Measurements from ENCODE around the gene ACOX1.
A peak's percentile ranks its signal among the peaks of the same experiment; 100 is the strongest.

ACOX1 gene

DNA sequence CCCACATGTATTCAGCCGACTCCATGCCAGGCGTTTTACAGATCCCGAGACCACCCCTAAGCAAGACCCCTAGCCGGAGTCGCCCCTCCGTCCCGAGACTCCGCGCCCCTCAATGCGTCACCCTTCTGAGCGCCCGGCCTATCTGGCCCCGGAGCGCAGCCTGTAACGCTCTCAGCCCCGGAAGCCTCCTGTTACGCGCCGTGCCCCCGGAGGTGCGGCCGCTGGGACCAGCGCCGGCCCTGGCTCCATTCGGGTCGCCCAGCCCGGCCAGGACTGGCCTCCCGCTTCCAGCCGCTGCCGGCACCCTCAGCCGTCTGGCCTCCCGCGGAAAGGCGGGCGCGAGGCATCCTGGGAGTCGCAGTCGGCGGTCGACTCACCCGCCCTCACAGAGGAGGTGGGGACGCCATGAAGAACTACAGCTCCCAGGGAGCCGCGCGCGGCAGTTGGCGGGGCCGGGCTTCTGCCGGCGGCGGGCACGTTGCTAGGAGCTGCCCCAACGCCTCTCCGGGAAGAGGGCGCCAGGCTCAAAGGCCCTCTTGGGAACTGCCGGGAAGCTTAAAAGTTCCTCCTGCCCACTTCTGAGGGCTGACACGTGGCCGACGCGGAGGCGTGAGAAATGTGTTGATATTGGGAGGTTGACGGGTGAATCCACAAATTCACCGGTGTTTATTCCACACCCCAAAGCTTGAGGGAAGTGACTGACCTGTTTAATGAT, 38.1 kb downstream of the ACOX1 start, which contains the start of gene FBF1:
Gene FBF1, minus strand, starts transcription at position 316 of the 715 bp plus-strand sequence. CDS start 2,893 bp downstream, outside the sequence.
- DNase-seq (ENCODE audit: extremely low read depth in 1 of 2, low read depth in 1 of 2) = peak; percentile 63 to 83

GRCh38 chr17:75937652-75938051, 41.3 kb downstream of the ACOX1 start:
- no peak for DNase-seq (ENCODE audit: extremely low read depth in 1 of 2, low read depth in 1 of 2)

DNA sequence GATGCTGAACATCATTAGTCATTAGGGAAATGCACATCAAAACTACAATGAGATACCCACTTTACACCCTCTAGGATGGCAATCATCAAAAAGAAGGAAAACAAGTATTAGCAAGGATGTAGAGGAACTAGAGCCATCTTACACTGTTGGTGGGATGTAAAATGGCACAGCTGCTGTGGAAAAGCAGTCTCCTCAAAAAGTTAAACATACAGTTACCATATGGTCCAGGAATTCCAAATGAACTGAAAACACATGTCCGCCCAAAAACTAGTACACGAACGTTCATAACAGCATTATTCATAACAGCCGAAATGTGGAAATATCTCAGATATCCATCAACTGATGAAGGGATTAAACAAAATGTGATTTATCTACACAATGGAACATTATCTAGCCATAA, 45.2 kb downstream of the ACOX1 start:
- no peak for DNase-seq (ENCODE audit: extremely low read depth in 1 of 2, low read depth in 1 of 2)

DNA sequence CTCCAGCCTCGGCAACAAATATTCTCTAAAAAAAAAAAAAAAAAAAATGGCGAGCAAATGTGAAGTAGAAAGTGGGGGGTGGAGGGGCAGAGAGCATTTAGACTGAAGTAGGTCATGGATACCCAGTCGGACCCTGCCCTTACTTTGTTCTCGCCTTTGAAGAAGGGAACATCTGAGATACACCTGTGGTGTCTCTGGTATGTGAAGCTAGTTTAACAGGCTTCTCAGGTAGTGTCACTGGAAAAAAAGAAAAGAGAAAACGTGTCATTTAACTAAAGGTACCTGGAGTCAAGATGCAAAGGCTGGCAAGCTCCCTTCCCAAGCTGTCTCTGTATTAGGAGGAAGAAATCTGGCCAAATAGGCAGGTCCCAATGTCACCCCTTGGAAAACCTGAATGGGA, 46.1 kb downstream of the ACOX1 start:
- no peak for DNase-seq (ENCODE audit: extremely low read depth in 1 of 2, low read depth in 1 of 2)

DNA sequence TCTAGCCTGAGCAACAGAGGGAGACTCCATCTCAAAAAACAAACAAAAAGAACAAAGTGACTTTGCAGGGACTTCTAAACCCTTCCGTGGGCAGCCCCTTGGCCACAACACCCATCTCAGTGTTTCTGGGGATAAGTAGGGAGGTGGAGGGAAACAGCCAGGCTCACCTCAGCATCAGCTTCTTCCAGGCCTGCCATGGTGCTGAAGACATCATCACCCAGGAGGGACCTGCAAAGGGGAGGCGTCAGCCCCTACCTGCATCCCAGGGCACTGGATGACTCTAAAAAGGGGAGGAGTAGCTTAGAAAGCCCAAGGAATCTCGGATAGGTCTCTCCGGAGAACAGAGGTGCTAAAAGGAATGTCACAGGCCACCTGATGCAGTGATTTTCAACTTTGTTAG, 47.9 kb downstream of the ACOX1 start:
- no peak for DNase-seq (ENCODE audit: extremely low read depth in 1 of 2, low read depth in 1 of 2)

GRCh38 chr17:75927286-75927922, 51.6 kb downstream of the ACOX1 start:
- no peak for DNase-seq (ENCODE audit: extremely low read depth in 1 of 2, low read depth in 1 of 2)

- no peak for DNase-seq (ENCODE audit: extremely low read depth in 1 of 2, low read depth in 1 of 2)
These were observed 52.5 kb downstream of the ACOX1 start for GRCh38 chr17:75926456-75926855.

GRCh38 chr17:75925912-75926311, 53.1 kb downstream of the ACOX1 start:
- DNase-seq (ENCODE audit: extremely low read depth in 1 of 2, low read depth in 1 of 2) = no peak

GRCh38 chr17:75925103-75925502, 53.9 kb downstream of the ACOX1 start:
- DNase-seq (ENCODE audit: extremely low read depth in 1 of 2, low read depth in 1 of 2) = no peak

- DNase-seq (ENCODE audit: extremely low read depth in 1 of 2, low read depth in 1 of 2) = no peak
These were observed 55.7 kb downstream of the ACOX1 start for GRCh38 chr17:75922963-75923874.

GRCh38 chr17:75922173-75922961, 56.6 kb downstream of the ACOX1 start:
- DNase-seq (ENCODE audit: extremely low read depth in 1 of 2, low read depth in 1 of 2) = no peak

DNA sequence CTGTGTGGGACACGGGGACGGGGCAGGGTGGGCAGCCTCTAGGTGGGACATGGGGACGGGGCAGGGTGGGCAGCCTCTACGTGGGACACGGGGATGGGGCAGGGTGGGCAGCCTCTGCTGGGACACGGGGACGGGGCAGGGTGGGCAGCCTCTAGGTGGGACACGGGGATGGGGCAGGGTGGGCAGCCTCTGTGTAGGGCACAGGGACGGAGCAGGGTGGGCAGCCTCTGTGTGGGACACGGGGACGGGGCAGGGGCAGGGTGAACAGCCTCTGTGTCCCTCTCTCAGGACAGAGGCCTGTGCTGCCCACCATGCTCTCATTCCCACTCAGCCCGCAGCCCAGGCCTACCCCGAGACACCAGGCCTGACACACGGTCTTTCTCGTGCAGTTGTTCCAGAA, 57.4 kb downstream of the ACOX1 start:
- DNase-seq (ENCODE audit: extremely low read depth in 1 of 2, low read depth in 1 of 2) = no peak

DNA sequence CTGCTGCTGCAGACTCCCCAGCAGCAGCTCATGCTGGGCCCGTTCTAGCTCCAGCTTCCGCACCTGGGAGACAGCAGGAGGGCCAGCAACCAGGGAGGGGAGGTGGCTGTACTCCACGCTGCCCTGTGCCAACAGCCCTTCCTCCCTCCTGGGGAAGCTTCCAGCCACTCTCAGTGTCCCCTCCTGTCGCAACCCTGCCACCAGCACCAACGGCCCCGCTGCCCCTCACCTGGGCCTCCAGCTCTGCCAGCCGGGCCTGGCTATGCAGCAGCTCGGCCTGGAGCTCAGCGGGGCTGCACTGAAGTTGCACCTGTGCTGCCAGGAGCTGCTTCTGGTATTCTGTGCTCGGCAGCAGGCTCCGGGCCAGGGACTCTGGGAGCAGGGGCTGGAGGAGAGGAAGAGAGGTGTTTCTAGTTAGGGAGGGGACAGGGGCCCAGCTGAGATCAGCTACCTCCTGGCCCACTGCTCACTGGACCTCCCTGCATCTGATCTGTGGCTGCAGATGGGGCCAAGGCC, 58.9 kb downstream of the ACOX1 start:
- no peak for DNase-seq (ENCODE audit: extremely low read depth in 1 of 2, low read depth in 1 of 2)

- DNase-seq (ENCODE audit: extremely low read depth in 1 of 2, low read depth in 1 of 2) = no peak
These were observed 59.4 kb downstream of the ACOX1 start for GRCh38 chr17:75919611-75920010.

GRCh38 chr17:75917917-75918445, 61.0 kb downstream of the ACOX1 start:
- DNase-seq (ENCODE audit: extremely low read depth in 1 of 2, low read depth in 1 of 2) = no peak

GRCh38 chr17:75917141-75917916, 61.6 kb downstream of the ACOX1 start:
- DNase-seq (ENCODE audit: extremely low read depth in 1 of 2, low read depth in 1 of 2) = no peak

GRCh38 chr17:75915268-75915667, 63.7 kb downstream of the ACOX1 start:
- no peak for DNase-seq (ENCODE audit: extremely low read depth in 1 of 2, low read depth in 1 of 2)

GRCh38 chr17:75914643-75915267, 64.2 kb downstream of the ACOX1 start:
- DNase-seq (ENCODE audit: extremely low read depth in 1 of 2, low read depth in 1 of 2) = no peak
